Small intestine (tissue), 7 donors: ENCODE data around the gene ENO1. TPM values are rescaled to one million over a fixed set of nuclear protein-coding genes. Genes with fewer than 3 reads are reported as not detected.
"Not testable (repeated sequence)": the region's sequence is repeated elsewhere in the genome, so short reads cannot be mapped to it uniquely, and the experiment has no call there.

Source experiments
- DNase-seq, 2 donors: peaks; one replicate each; pipeline versions ENCODE4 v3.0.0 to v3.0.0-alpha.2; 2013
- FAIRE-seq: peaks from 2 replicates; lab custom pipeline; 2012; peaks lifted over from hg19 to GRCh38; lab: Jason Lieb, UNC
- H3K27ac ChIP-seq, 3 donors: one replicate each; pipeline ENCODE4 v1.5.1; 2013; ENCODE audit warnings: low read length in 2 of 3, mild to moderate bottlenecking in 2 of 3, control low read depth in 1 of 3, inconsistent platforms in 1 of 3, low read depth in 1 of 3, moderate library complexity in 1 of 3
- H3K27me3 ChIP-seq, 3 donors: one replicate each; pipeline ENCODE4 v1.6.1; 2013; ENCODE audit warnings: low read length in 3 of 3, inconsistent platforms in 1 of 3; ENCODE audit not compliant: control insufficient read depth in 3 of 3, insufficient read depth in 3 of 3
- H3K36me3 ChIP-seq, 3 donors: one replicate each; pipeline ENCODE4 v1.6.1; 2013; ENCODE audit warnings: low read length in 3 of 3, inconsistent platforms in 1 of 3, low read depth in 1 of 3, mild to moderate bottlenecking in 1 of 3, moderate library complexity in 1 of 3; ENCODE audit not compliant: control insufficient read depth in 3 of 3, insufficient read depth in 2 of 3
- H3K4me1 ChIP-seq, 3 donors: one replicate each; pipeline ENCODE4 v1.6.1; 2013; ENCODE audit warnings: low read length in 2 of 3, inconsistent platforms in 1 of 3, low read depth in 1 of 3, mild to moderate bottlenecking in 1 of 3, moderate library complexity in 1 of 3; ENCODE audit not compliant: control insufficient read depth in 3 of 3, insufficient read depth in 2 of 3
- H3K4me3 ChIP-seq, 3 donors: one replicate each; pipeline ENCODE4 v1.5.1; 2013; ENCODE audit warnings: low read length in 3 of 3, control low read depth in 1 of 3, inconsistent platforms in 1 of 3, low read depth in 1 of 3, mild to moderate bottlenecking in 1 of 3, moderate library complexity in 1 of 3
- H3K9me3 ChIP-seq, 2 donors: one replicate each; pipeline ENCODE4 v1.6.1; 2013; ENCODE audit warnings: low read depth in 1 of 2, low read length in 1 of 2; ENCODE audit not compliant: control insufficient read depth in 2 of 2, insufficient read depth in 1 of 2
- WGBS, 3 donors: extraction: QIAGEN DNeasy Blood & Tissue Kit; methylation state at CpG; one replicate each; pipeline ENCODE4 v1.1.7; 2013; 5-methylcytosine and 5-hydroxymethylcytosine counted together
- polyA plus RNA-seq, 4 donors: library from polyadenylated mRNA; stranded (reverse) in 3 of 4; unstranded in 1 of 4; fragments of 200-250 nt in 3 of 4; fragments of 120-200 nt in 1 of 4; gene quantifications; one replicate each; pipeline versions ENCODE4 v1.2.1 to v1.2.3, GENCODE V29; 2013
- donor health status: healthy with polysubstance abuse.
- donor health status: control.
- donor health status: control.
- donor health status: Bipolar disorder and iron deficiency.
- donor health status: healthy.

The ENO1 gene
- polyA plus RNA-seq, 4 donors, result 491 to 829 (median 592) TPM

DNA sequence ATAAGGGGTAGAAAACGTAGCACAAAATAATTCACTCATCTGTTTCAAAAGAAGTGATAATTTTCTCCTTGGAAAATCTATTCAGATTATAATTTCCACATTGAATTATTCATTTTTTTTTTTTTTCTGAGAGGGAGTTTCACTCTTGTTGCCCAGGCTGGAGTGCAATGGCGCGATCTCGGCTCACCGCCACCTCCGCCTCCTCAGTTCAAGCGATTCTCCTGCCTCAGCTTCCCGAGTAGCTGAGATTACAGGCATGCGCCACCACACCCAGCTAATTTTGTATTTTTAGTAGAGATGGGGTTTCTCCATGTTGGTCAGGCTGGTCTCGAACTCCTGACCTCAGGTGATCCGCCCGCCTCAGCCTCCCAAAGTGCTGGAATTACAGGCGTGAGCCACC is 59.7 kb downstream of the ENO1 start:
- H3K9me3 ChIP-seq, FAIRE-seq, H3K4me3 ChIP-seq, DNase-seq, H3K27me3 ChIP-seq, H3K36me3 ChIP-seq: not testable (repeated sequence)
- 75 to 83% (median 82%) methylated on average over 12 of the region's 13 CpGs for WGBS, 3 donors
- Histone ChIP-seq H3K27ac (peak overlapping the region in 2 of 3 donors; percentile 9 to 94), H3K4me1 (peaks cover 0 to 36% (median 6%) of the 10 kb centered on the region in 3 donors)

DNA sequence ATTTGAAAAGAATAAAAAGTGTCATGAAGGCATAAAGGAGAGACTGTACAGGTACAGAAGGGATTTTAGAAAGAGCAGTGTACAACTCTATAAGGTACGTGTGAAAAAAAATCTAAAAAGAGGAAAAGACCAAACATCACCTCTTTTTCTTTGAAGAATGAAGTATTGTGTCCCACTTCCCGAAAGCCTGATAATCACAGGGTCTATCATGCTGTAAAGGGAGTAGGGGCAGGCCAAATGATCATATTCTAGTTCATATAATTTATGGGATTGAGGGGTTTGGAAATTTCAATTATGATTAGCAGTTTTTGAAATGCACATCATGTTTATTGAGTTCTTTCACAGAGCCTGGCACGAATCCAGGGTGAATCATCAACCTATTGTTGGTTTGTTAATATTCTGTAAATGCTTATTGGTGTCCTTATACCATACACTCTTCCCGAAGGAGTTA is 60.1 kb downstream of the ENO1 start:
- peak overlapping the region in 2 of 3 donors; percentile 9 to 94 for H3K27ac ChIP-seq

DNA sequence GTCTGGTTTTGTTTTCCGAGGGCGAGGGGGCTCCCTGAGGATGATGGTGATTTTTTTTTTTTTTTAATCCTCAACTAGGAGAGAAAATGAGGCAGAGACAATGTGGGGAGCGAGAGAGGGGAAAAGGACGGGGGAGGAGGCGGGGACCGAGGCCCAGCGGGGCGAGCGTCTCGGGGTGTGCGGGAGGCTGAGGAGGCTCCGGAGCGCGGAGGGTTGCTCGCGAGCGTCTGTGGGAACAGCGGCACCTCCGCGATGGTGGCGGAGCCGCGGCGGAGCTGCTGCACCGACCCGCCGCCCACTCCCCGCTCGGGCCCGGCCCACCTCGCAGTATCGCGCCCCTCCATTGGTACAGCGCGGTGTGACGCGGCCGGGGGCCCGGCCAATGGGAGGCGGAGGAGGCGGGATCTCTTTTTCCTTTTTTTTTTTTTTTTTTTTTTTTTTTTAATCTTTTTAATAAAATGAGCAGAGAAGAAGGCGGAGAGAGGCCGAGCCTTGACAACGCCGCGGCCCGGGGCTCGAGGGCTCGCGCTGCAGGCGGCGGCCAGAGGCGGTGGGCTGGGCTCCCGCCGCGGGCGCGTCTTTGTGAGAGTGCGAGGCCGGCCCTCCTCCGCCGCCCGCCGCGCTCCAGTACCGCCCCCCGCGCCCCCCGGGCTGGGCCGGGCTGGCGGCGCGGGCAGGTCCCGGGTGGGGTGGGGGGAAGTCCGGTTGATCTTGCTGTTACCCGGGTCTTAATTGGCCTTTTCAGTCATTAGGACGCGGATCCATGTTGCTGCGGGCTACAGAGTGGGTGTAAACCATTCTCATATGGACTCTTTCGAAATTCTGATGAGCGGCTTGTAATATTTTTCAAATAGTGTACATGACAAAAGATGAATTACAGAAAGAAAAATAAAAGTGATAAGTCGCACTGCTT is 60.8 kb downstream of the ENO1 start, which contains the start of gene RERE:
Gene RERE, minus strand, starts transcription at position 229 of the 913 bp plus-strand sequence.
- H3K27me3 ChIP-seq, result no peaks in the 10 kb centered on the region
- WGBS, 3 donors, result 0 to 1% (median 0%) methylated on average over 64 to 82 of the region's 82 CpGs
- H3K4me1 ChIP-seq, result peaks cover 0 to 29% (median 6%) of the 10 kb centered on the region in 3 donors
- FAIRE-seq (no peak), DNase-seq (peak; percentile 92 to 97)
- H3K9me3 ChIP-seq, result no peaks in the 10 kb centered on the region
- no peaks in the 10 kb centered on the region for H3K36me3 ChIP-seq
- H3K27ac ChIP-seq, result peak within 1 kb of the TSS; percentile 95 to 98 (median 98)
- peak within 1 kb of the TSS; percentile 63 to 97 (median 90) for H3K4me3 ChIP-seq

More for the DNA sequence above, 60.1 kb downstream of the ENO1 start:
- FAIRE-seq (no peak), DNase-seq (peak; percentile 65)
- Histone ChIP-seq H3K36me3 (no peaks in the 10 kb centered on the region), H3K4me3 (peak overlapping the region in 2 of 3 donors; percentile 63 to 97), H3K4me1 (peaks cover 0 to 36% (median 6%) of the 10 kb centered on the region in 3 donors), H3K9me3 (no peaks in the 10 kb centered on the region), H3K27me3 (no peaks in the 10 kb centered on the region)
- 4 to 11% (median 9%) methylated on average over 4 of the region's 4 CpGs for WGBS, 3 donors

DNA sequence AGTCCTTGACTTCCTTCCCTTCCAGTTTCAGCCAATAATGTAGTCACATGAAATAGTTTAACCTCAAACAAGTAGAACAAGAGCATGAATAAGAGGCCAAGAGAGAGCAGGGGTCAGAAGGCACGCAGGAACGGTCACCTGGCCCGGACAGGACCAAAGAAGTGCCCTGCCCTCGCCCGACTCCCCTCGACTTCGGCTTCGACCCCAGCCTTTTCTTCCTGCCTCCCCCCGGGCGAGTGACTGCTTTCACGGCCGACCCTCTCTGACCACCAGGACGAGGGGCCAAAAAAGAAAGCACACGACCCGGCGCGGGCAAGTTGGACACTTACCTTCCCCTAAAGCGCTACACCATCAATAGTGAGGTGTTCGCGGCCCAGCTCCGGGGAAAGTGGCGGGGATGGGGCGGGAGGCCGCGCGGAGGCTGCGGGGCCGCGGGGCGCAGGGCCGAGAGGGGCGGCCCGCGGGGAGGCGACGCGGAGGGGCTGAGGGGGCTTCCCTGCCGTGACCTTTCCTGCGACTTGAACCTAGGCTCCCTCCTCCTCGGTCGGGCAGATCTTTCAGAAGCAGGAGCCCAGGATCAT is 61.6 kb downstream of the ENO1 start:
- Histone ChIP-seq H3K36me3 (no peaks in the 10 kb centered on the region), H3K9me3 (no peaks in the 10 kb centered on the region), H3K27ac (peak overlapping the region; percentile 65 to 98 (median 98)), H3K4me3 (peak overlapping the region; percentile 63 to 97 (median 90)), H3K27me3 (no peaks in the 10 kb centered on the region), H3K4me1 (peaks cover 0 to 24% (median 6%) of the 10 kb centered on the region in 3 donors)
- peak; percentile 31 to 63 for DNase-seq
- WGBS, 3 donors, result 1% methylated on average over 37 to 41 of the region's 41 CpGs
- no peak for FAIRE-seq

DNA sequence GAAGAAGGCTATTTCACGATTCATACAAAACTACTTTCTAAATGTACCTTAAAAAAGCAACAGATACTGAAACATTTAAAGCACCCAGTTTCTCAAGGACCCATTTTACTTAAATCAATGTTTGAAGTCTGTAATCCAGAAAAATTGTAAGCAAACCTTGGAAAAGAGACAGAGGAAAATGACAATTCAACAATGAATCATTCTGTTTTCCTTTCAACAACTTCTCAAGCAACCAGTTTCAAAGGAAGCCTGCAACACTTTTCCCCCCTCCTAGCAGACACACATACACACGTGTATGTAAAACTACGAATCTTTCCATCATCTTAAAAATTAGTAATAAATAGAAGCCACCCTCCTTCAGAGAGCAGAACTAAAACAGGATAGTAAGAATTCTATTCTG is 62.2 kb downstream of the ENO1 start:
- Histone ChIP-seq H3K36me3 (peaks cover 0 to 3% (median 0%) of the 10 kb centered on the region in 3 donors), H3K27ac (peak overlapping the region in 2 of 3 donors; percentile 98), H3K9me3 (no peaks in the 10 kb centered on the region), H3K4me1 (peaks cover 0 to 24% (median 6%) of the 10 kb centered on the region in 3 donors), H3K4me3 (peak overlapping the region in 1 of 3 donors; percentile 97), H3K27me3 (no peaks in the 10 kb centered on the region)
- WGBS, 3 donors, result 7 to 8% (median 7%) methylated on average over 3 of the region's 3 CpGs
- no peak for FAIRE-seq
- DNase-seq, result peak in 1 of 2 donors; percentile 6

DNA sequence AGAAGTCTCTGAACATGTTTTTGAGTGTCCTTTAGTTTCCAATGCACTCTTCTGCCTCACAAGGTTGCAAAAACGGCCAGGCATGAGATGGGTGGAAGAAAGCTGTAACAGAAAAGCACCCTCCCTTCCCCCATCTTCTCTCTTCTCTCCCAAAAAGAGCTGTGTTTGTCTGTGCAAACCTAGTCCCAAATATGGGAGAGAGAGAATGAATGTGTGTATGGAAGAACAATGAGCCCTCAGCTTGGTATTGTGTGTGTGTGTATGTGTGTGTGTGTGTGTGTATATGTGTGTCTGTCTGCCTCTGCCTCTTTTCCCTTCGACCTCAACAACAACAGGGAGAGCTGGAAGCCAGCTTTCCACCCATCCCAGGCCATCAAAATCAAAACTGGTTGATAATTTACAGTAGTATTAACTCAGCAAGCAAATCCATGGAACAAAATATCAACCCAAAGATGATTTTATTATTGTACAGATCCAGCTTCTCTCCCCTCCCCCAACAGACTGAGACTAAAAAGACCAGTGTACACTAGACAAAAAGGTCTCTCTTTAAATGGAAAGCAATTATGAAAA is 62.8 kb downstream of the ENO1 start:
- no peak for FAIRE-seq
- 0 to 11% (median 2%) methylated on average over 2 of the region's 2 CpGs for WGBS, 3 donors
- peak overlapping the region in 2 of 3 donors; percentile 79 to 98 for H3K27ac ChIP-seq
- H3K4me3 ChIP-seq, result peak overlapping the region in 1 of 3 donors; percentile 8
- peaks cover 0 to 3% (median 0%) of the 10 kb centered on the region in 3 donors for H3K36me3 ChIP-seq
- H3K27me3 ChIP-seq, result no peaks in the 10 kb centered on the region
- H3K9me3 ChIP-seq, result no peaks in the 10 kb centered on the region
- peaks cover 0 to 24% (median 6%) of the 10 kb centered on the region in 3 donors for H3K4me1 ChIP-seq
- DNase-seq, result peak; percentile 16 to 46

DNA sequence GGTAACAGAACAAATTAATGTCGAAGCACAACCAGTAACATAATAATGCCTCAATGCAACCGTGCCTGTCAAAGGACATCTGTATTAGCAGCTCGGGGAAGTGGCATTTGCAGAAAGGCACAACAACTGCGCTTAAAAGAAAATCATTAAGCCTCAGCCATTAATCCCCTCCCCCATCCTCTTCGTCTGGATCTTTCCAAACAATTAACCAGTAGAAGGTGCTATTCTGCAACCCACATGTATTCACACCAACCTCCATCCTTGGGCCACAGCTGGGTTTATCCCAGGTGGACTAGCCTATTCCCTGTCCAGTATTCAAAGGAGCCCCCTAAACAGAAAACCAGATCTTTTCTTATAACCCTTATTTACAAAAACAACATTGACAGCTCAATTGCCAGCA is 63.6 kb downstream of the ENO1 start:
- 16 to 31% (median 30%) methylated on average over 5 of the region's 5 CpGs for WGBS, 3 donors
- Histone ChIP-seq H3K27me3 (no peaks in the 10 kb centered on the region), H3K9me3 (no peaks in the 10 kb centered on the region), H3K4me1 (peaks cover 0 to 24% (median 6%) of the 10 kb centered on the region in 3 donors), H3K4me3 (no peak overlapping the region), H3K36me3 (peaks cover 0 to 3% (median 0%) of the 10 kb centered on the region in 3 donors), H3K27ac (no peak overlapping the region)
- peak; percentile 57 to 61 for DNase-seq
- no peak for FAIRE-seq

DNA sequence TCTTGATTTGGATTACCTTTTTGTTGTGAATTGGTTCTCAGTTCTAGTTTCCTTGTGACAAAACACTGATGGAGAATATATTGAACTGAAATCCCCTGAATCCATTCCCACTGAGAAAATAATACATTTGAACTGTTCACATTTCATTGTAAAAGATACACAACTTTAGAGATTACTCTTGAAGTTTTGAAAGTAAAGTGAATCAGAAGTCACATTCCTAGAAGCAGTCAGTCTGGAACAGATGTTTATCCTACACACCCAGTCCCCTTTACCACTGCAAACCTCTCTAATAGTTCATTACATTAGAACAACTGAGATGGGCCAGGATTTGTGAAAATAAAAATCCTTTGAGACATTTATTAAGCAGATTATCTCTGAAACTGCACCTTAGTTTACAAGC is 64.5 kb downstream of the ENO1 start:
- Histone ChIP-seq H3K4me1 (peaks cover 0 to 24% (median 6%) of the 10 kb centered on the region in 3 donors), H3K27ac (no peak overlapping the region), H3K9me3 (no peaks in the 10 kb centered on the region), H3K4me3 (no peak overlapping the region), H3K27me3 (no peaks in the 10 kb centered on the region), H3K36me3 (peaks cover 0 to 3% (median 0%) of the 10 kb centered on the region in 3 donors)
- DNase-seq (no peak), FAIRE-seq (no peak)
